Measurements from ENCODE around the gene ZBTB40. TPM values are rescaled to one million over a fixed set of nuclear protein-coding genes. Genes with fewer than 3 reads are reported as not detected.
A peak's percentile ranks its signal among the peaks of the same experiment; 100 is the strongest.

The ZBTB40 gene
- total and polyA plus RNA-seq, 2 of the 13 experiments (the other 11 are each of a cell fraction or from before 2014, with no cell fraction given), result 8.8 to 16.5 TPM

GRCh38 chr1:22414244-22414751 lies 37.4 kb upstream of the ZBTB40 start (continued):
- TF ChIP-seq DRAP1 (CRISPR knock-in tag; IDR thresholded peaks at IDR 0.05), result no peak
- no peak for TF ChIP-seq HINFP (CRISPR knock-in tag; IDR thresholded peaks at IDR 0.05; ENCODE audit: low read depth)
- no peak for TF ChIP-seq ZNF672 (CRISPR knock-in tag; IDR thresholded peaks at IDR 0.05)
- no peak for TF ChIP-seq KDM4B (CRISPR knock-in tag; IDR thresholded peaks at IDR 0.05)
- TF ChIP-seq NFIB (CRISPR knock-in tag; IDR thresholded peaks at IDR 0.05; ENCODE audit: borderline replicate concordance), result no peak
- peak; percentile 97 for TF ChIP-seq ATF2 (CRISPR knock-in tag; IDR thresholded peaks at IDR 0.05)
- TF ChIP-seq GTF2F1 (IDR thresholded peaks at IDR 0.05; ENCODE audit: low read length), result no peak
- TF ChIP-seq CBX5 (CRISPR knock-in tag; IDR thresholded peaks at IDR 0.05; ENCODE audit: borderline replicate concordance), result peak; percentile 63; the same call in 1 of the 2 replicates
- TF ChIP-seq TMF1 (CRISPR knock-in tag; IDR thresholded peaks at IDR 0.05; ENCODE audit: low read depth), result no peak
- TF ChIP-seq ZNF331 (CRISPR knock-in tag; IDR thresholded peaks at IDR 0.05), result peak; percentile 42; the same call in 1 of the 2 replicates
- TF ChIP-seq ZNF383 (CRISPR knock-in tag; IDR thresholded peaks at IDR 0.05; ENCODE audit: borderline replicate concordance), result no peak
- TF ChIP-seq RBM39 (IDR thresholded peaks at IDR 0.05; ENCODE audit: low read depth, low read length, poor library complexity, severe bottlenecking), result no peak
- TF ChIP-seq ZNF382 (CRISPR knock-in tag; IDR thresholded peaks at IDR 0.05; ENCODE audit: borderline replicate concordance), result no peak
- no peak for TF ChIP-seq ZHX1 (CRISPR knock-in tag; IDR thresholded peaks at IDR 0.05; ENCODE audit: low read depth)
- TF ChIP-seq NR3C1 (CRISPR knock-in tag; IDR thresholded peaks at IDR 0.05), result no peak
- TF ChIP-seq ADNP (CRISPR knock-in tag; IDR thresholded peaks at IDR 0.05), result no peak
- TF ChIP-seq ZNF431 (CRISPR knock-in tag; IDR thresholded peaks at IDR 0.05; ENCODE audit: borderline replicate concordance, low read depth), result no peak
- TF ChIP-seq KDM6A (CRISPR knock-in tag; IDR thresholded peaks at IDR 0.05; ENCODE audit: low read depth), result 0 out of 2 replicates have a peak, but pooled peaks have one; percentile 38
- TF ChIP-seq ZNF720 (CRISPR knock-in tag; IDR thresholded peaks at IDR 0.05), result no peak
- 0 out of 2 replicates have a peak, but pooled peaks have one; percentile 21 for TF ChIP-seq PHF8 (CRISPR knock-in tag; IDR thresholded peaks at IDR 0.05)
- TF ChIP-seq PLRG1 (conservative IDR thresholded peaks at IDR 0.05), result no peak
- no peak for TF ChIP-seq ZMAT5 (CRISPR knock-in tag; IDR thresholded peaks at IDR 0.05; ENCODE audit: borderline replicate concordance, low read depth)
- TF ChIP-seq ZBTB43 (CRISPR knock-in tag; conservative IDR thresholded peaks at IDR 0.05), result peak; percentile 63; the same call in 1 of the 2 replicates

Data from HepG2 (cell line).